GM23248 (cell line): Measurements from ENCODE around the gene CST4.

Experiments
- EZH2 ChIP-seq: fragments of 200-600 bp; sonication (generic); IDR thresholded peaks from 2 replicates; pipeline ENCODE4 v1.6.1; 2018; ENCODE audit warnings: antibody characterized with exemption, mild to moderate bottlenecking; ENCODE audit not compliant: insufficient read depth, poor library complexity, severe bottlenecking
- EZH2phosphoT487 ChIP-seq: fragments of 200-600 bp; sonication (generic); IDR thresholded peaks from 2 replicates; pipeline ENCODE4 v1.6.1; 2018; ENCODE audit warnings: antibody characterized with exemption, moderate library complexity, mild to moderate bottlenecking, low read depth; ENCODE audit not compliant: insufficient read depth

DNA sequence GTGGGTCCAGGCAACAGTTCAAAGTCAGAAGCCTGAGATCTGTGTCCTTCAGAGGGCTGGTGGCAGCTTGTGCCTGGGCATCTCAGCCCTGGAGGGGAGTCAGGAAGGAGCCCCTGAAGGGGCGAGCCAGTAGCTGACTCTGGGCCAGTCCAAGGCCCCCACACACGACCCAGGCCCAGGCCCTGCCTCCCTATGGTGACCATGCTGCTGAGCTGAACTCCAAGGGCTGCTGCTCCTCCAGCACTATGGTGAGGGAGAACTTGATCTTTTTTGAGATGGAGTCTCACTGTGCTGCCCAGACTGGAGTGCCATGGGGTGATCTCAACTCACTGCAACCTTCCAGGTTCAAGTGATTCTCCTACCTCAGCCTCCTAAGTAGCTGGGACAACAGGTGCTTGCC lies 35.9 kb downstream of the CST4 start:
- no peak for TF ChIP-seq EZH2
- TF ChIP-seq EZH2phosphoT487, result no peak
